ENCODE data around the gene SERPINA10. TPM values are rescaled to one million over a fixed set of nuclear protein-coding genes. Genes with fewer than 3 reads are reported as not detected.

The SERPINA10 gene
- total and polyA plus RNA-seq, 2 experiments from 2014 or later, result 0.11 TPM; not detected in 1

- no peaks in the 10 kb centered on the region for H3K36me3 ChIP-seq (ENCODE audit: insufficient read depth)
- H2AFZ ChIP-seq, result no peak overlapping the region
- DNase-seq (ENCODE audit: low spot score) (no peak), ATAC-seq (no peak)
- Mint-ChIP-seq H3K27ac (no peak overlapping the region), H3K9me3 (no peaks in the 10 kb centered on the region), H3K4me1 (peaks cover 6% of the 10 kb centered on the region; the same call in 2 of the 3 replicates), H3K27me3 (ENCODE audit: insufficient read depth, low read depth, poor library complexity) (peaks cover 3% of the 10 kb centered on the region), H3K4me3 (no peak overlapping the region), H3K36me3 (ENCODE audit: low read depth) (no peaks in the 10 kb centered on the region)
- H3K27me3 ChIP-seq (ENCODE audit: insufficient read depth), result no peaks in the 10 kb centered on the region
- no peaks in the 10 kb centered on the region for H4K20me1 ChIP-seq (replicated peaks; ENCODE audit: insufficient read depth)
- H3K9me2 ChIP-seq (ENCODE audit: insufficient read depth), result 0 out of 2 replicates have a peak, but pooled peaks cover 7% of the 10 kb centered on the region
- no peaks in the 10 kb centered on the region for H3F3A ChIP-seq (replicated peaks; ENCODE audit: low read depth)
- TF ChIP-seq ZNF114 (CRISPR knock-in tag; IDR thresholded peaks at IDR 0.05), result no peak
- no peak for TF ChIP-seq STAT1 (IDR thresholded peaks at IDR 0.05; ENCODE audit: unreplicated experiment)
- no peaks in the 10 kb centered on the region for H3K79me2 ChIP-seq (replicated peaks; ENCODE audit: insufficient read depth)
- H3K27ac ChIP-seq (ENCODE audit: low read depth), result no peak overlapping the region
- no peak overlapping the region for H3K4me3 ChIP-seq
- no peak overlapping the region for H3K4me2 ChIP-seq
- H3K4me1 ChIP-seq (ENCODE audit: insufficient read depth), result no peaks in the 10 kb centered on the region; the same call in 1 of the 2 replicates
Measured at GRCh38 chr14:94284221-94284620, 8.8 kb downstream of the SERPINA10 start.

- Mint-ChIP-seq H3K36me3 (ENCODE audit: low read depth) (no peaks in the 10 kb centered on the region), H3K4me1 (no peaks in the 10 kb centered on the region), H3K27ac (no peak overlapping the region), H3K4me3 (no peak overlapping the region), H3K27me3 (ENCODE audit: insufficient read depth, low read depth, poor library complexity) (no peaks in the 10 kb centered on the region), H3K9me3 (no peaks in the 10 kb centered on the region)
- TF ChIP-seq NANOG (IDR thresholded peaks at IDR 0.05; ENCODE audit: borderline replicate concordance) (no peak), ZNF114 (CRISPR knock-in tag; IDR thresholded peaks at IDR 0.05) (no peak), CTCF (conservative IDR thresholded peaks at IDR 0.05; ENCODE audit: low read depth in 2 of 2) (no peak), ZNF331 (CRISPR knock-in tag; IDR thresholded peaks at IDR 0.05; ENCODE audit: low read depth) (no peak), STAT1 (IDR thresholded peaks at IDR 0.05; ENCODE audit: unreplicated experiment) (no peak), CREB1 (CRISPR knock-in tag; IDR thresholded peaks at IDR 0.05; ENCODE audit: low read depth) (no peak), JUNB (IDR thresholded peaks at IDR 0.05; ENCODE audit: unreplicated experiment) (no peak), POLR2AphosphoS5 (IDR thresholded peaks at IDR 0.05; ENCODE audit: low read depth) (no peak), REST (IDR thresholded peaks at IDR 0.05; ENCODE audit: unreplicated experiment) (no peak), EZH2 (IDR thresholded peaks at IDR 0.05; ENCODE audit: low read depth, unreplicated experiment) (no peak), EZH2phosphoT487 (IDR thresholded peaks at IDR 0.05; ENCODE audit: unreplicated experiment) (no peak)
- H3K4me2 ChIP-seq, result no peak overlapping the region
- H2AFZ ChIP-seq, result no peak overlapping the region
- ATAC-seq (no peak), DNase-seq (ENCODE audit: low spot score) (no peak)
- no peaks in the 10 kb centered on the region for H4K20me1 ChIP-seq (replicated peaks; ENCODE audit: insufficient read depth)
- no peak overlapping the region for H3K27ac ChIP-seq (ENCODE audit: low read depth)
- H3K9me2 ChIP-seq (ENCODE audit: insufficient read depth), result 0 out of 2 replicates have a peak, but pooled peaks cover 7% of the 10 kb centered on the region
- no peak overlapping the region for H3K4me3 ChIP-seq
- H3F3A ChIP-seq (replicated peaks; ENCODE audit: low read depth), result no peaks in the 10 kb centered on the region
- no peaks in the 10 kb centered on the region for H3K4me1 ChIP-seq (ENCODE audit: insufficient read depth)
- no peaks in the 10 kb centered on the region for H3K27me3 ChIP-seq (ENCODE audit: insufficient read depth)
- H3K36me3 ChIP-seq (ENCODE audit: insufficient read depth), result no peaks in the 10 kb centered on the region
- H3K79me2 ChIP-seq (replicated peaks; ENCODE audit: insufficient read depth), result no peaks in the 10 kb centered on the region
Measured at GRCh38 chr14:94282991-94283723, 9.9 kb downstream of the SERPINA10 start.

Data from GM23338 (cell line).